ENCODE data around the gene MSMO1. TPM values are rescaled to one million over a fixed set of nuclear protein-coding genes. Genes with fewer than 3 reads are reported as not detected.

MSMO1 gene
- total RNA-seq, 4 donors from 2014 or later, result 48.3 to 165 (median 104) TPM

- H3K4me3 ChIP-seq (ENCODE audit: low read depth, poor library complexity, severe bottlenecking), result peak within 1 kb of the TSS; percentile 34
- TF ChIP-seq CTCF (IDR thresholded peaks at IDR 0.05) (peak in 1 of 3 donors; percentile 65), POLR2A (IDR thresholded peaks at IDR 0.05) (no peak)
- WGBS, 2 donors, result 3 to 4% methylated on average over 39 to 61 of the region's 82 CpGs
- peak; percentile 39 to 95 for DNase-seq (ENCODE audit: low spot score in 2 of 2)
- intact Hi-C loops (cut with DNase I; ENCODE audit: low total_unique reads), result no loop called here
These were observed 51.5 kb downstream of the MSMO1 start, which contains the start of gene CPE for GRCh38 chr4:165378745-165379677. Gene CPE (plus strand): TSS chr4:165379008. CDS start chr4:165379222, 214 bp downstream.

GRCh38 chr4:165379678-165380064 is 52.2 kb downstream of the MSMO1 start:
- peak in 1 of 2 donors; percentile 85 for DNase-seq (ENCODE audit: low spot score in 2 of 2)
- TF ChIP-seq CTCF (IDR thresholded peaks at IDR 0.05) (no peak), POLR2A (IDR thresholded peaks at IDR 0.05) (no peak)
- intact Hi-C loops (cut with DNase I; ENCODE audit: low total_unique reads), result no loop called here
- no peak overlapping the region for H3K4me3 ChIP-seq (ENCODE audit: low read depth, poor library complexity, severe bottlenecking)
- WGBS, 2 donors, result 77 to 78% methylated on average over 11 of the region's 11 CpGs

- WGBS, 2 donors, result 58 to 59% methylated on average over 1 of the region's 1 CpG
- intact Hi-C loops (cut with DNase I; ENCODE audit: low total_unique reads), result no loop called here
- TF ChIP-seq CTCF (IDR thresholded peaks at IDR 0.05) (no peak), POLR2A (IDR thresholded peaks at IDR 0.05) (no peak)
- DNase-seq (ENCODE audit: low spot score in 2 of 2), result no peak
- no peak overlapping the region for H3K4me3 ChIP-seq (ENCODE audit: low read depth, poor library complexity, severe bottlenecking)
These were observed 53.3 kb downstream of the MSMO1 start for GRCh38 chr4:165380805-165381204.

GRCh38 chr4:165381821-165382373 is 54.4 kb downstream of the MSMO1 start:
- TF ChIP-seq POLR2A (IDR thresholded peaks at IDR 0.05) (no peak), CTCF (IDR thresholded peaks at IDR 0.05) (no peak)
- 69 to 76% methylated on average over 3 of the region's 3 CpGs for WGBS, 2 donors
- H3K4me3 ChIP-seq (ENCODE audit: low read depth, poor library complexity, severe bottlenecking), result no peak overlapping the region
- intact Hi-C loops (cut with DNase I; ENCODE audit: low total_unique reads), result no loop called here
- no peak for DNase-seq (ENCODE audit: low spot score in 2 of 2)

- TF ChIP-seq POLR2A (IDR thresholded peaks at IDR 0.05) (no peak), CTCF (IDR thresholded peaks at IDR 0.05) (no peak)
- no peak overlapping the region for H3K4me3 ChIP-seq (ENCODE audit: low read depth, poor library complexity, severe bottlenecking)
- intact Hi-C loops (cut with DNase I; ENCODE audit: low total_unique reads), result no loop called here
- DNase-seq (ENCODE audit: low spot score in 2 of 2), result no peak
- 88 to 96% methylated on average over 1 of the region's 1 CpG for WGBS, 2 donors
These were observed 55.2 kb downstream of the MSMO1 start for GRCh38 chr4:165382640-165383039.
